SK-N-MC (cell line): Measurements from ENCODE around the gene SCAPER.

Source experiments
- EZH2 ChIP-seq: fragments of 200-600 bp; sonication (generic); IDR thresholded peaks from one replicate; pipeline ENCODE4 v1.6.1; 2017; ENCODE audit warnings: antibody characterized with exemption
- POLR2AphosphoS5 ChIP-seq: IDR thresholded peaks from 2 replicates; pipeline ENCODE4 v1.6.1; 2012; ENCODE audit warnings: mild to moderate bottlenecking, low read depth, low read length, borderline replicate concordance

GRCh38 chr15:76803049-76803571 lies 102.0 kb downstream of the SCAPER start:
- TF ChIP-seq POLR2AphosphoS5 (no peak), EZH2 (no peak)
